ENCODE measurements around the gene DHX34. TPM values are rescaled to one million over a fixed set of nuclear protein-coding genes. Genes with fewer than 3 reads are reported as not detected.

Gene DHX34
- total RNA-seq, 1 donor from 2014 or later, result 8.1 TPM

GRCh38 chr19:47377208-47377701, 28.1 kb downstream of the DHX34 start:
- Histone ChIP-seq H3K4me3 (no peak overlapping the region), H3K9me3 (replicated peaks) (no peaks in the 10 kb centered on the region), H3K36me3 (peaks cover 83% of the 10 kb centered on the region), H3K27me3 (ENCODE audit: low read depth) (no peaks in the 10 kb centered on the region), H3K4me1 (peaks cover 19% of the 10 kb centered on the region), H3K27ac (replicated peaks) (peak overlapping the region; percentile 89)
- TF ChIP-seq CTCF (IDR thresholded peaks at IDR 0.05; ENCODE audit: borderline replicate concordance), result peak; percentile 31
- DNase-seq, result peak; percentile 80
- intact Hi-C loops (cut with micrococcal nuclease), result no loop called here

GRCh38 chr19:47377801-47378200, 28.7 kb downstream of the DHX34 start:
- no peak for TF ChIP-seq CTCF (IDR thresholded peaks at IDR 0.05; ENCODE audit: borderline replicate concordance)
- peak overlapping the region; percentile 21 for H3K4me3 ChIP-seq
- peaks cover 83% of the 10 kb centered on the region for H3K36me3 ChIP-seq
- H3K4me1 ChIP-seq, result peaks cover 19% of the 10 kb centered on the region
- intact Hi-C loops (cut with micrococcal nuclease), result no loop called here
- H3K27me3 ChIP-seq (ENCODE audit: low read depth), result no peaks in the 10 kb centered on the region
- H3K9me3 ChIP-seq (replicated peaks), result no peaks in the 10 kb centered on the region
- peak overlapping the region; percentile 89 for H3K27ac ChIP-seq (replicated peaks)
- DNase-seq, result no peak

- intact Hi-C loops (cut with micrococcal nuclease), result no loop called here
- no peak for TF ChIP-seq CTCF (IDR thresholded peaks at IDR 0.05; ENCODE audit: borderline replicate concordance)
- Histone ChIP-seq H3K27ac (replicated peaks) (peak overlapping the region; percentile 89), H3K4me3 (no peak overlapping the region), H3K36me3 (peaks cover 78% of the 10 kb centered on the region), H3K9me3 (replicated peaks) (no peaks in the 10 kb centered on the region), H3K27me3 (ENCODE audit: low read depth) (no peaks in the 10 kb centered on the region), H3K4me1 (peaks cover 19% of the 10 kb centered on the region)
- DNase-seq, result no peak
Measured at GRCh38 chr19:47378246-47378645, 29.1 kb downstream of the DHX34 start.

GRCh38 chr19:47379381-47379938, 30.3 kb downstream of the DHX34 start:
- no peak for DNase-seq
- TF ChIP-seq CTCF (IDR thresholded peaks at IDR 0.05; ENCODE audit: borderline replicate concordance), result no peak
- Histone ChIP-seq H3K9me3 (replicated peaks) (no peaks in the 10 kb centered on the region), H3K36me3 (peaks cover 66% of the 10 kb centered on the region), H3K4me1 (peaks cover 25% of the 10 kb centered on the region), H3K27me3 (ENCODE audit: low read depth) (no peaks in the 10 kb centered on the region), H3K4me3 (no peak overlapping the region), H3K27ac (replicated peaks) (no peak overlapping the region)
- intact Hi-C loops (cut with micrococcal nuclease), result no loop called here

DNA sequence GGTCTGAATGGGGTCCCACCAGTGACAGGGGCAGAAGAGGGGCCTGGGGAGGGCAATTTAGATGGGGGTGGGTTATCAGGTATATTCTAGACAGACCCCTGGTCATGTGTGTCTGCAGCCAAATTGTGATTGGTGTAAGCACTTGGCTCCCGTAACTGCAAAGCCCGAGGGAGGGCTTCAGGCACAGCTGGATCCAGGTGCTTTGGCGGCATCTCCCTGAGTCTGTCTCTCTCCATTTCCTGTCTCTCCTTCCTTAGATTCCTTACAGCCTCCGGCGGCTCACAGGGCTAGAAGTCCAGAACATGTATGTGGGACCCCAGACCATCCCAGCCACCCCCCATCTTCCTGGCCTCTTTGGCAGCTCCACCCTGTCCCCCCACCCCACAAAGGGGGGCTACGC, 31.4 kb downstream of the DHX34 start:
- H3K4me1 ChIP-seq, result peaks cover 25% of the 10 kb centered on the region
- TF ChIP-seq CTCF (IDR thresholded peaks at IDR 0.05; ENCODE audit: borderline replicate concordance), result no peak
- H3K9me3 ChIP-seq (replicated peaks), result no peaks in the 10 kb centered on the region
- peaks cover 6% of the 10 kb centered on the region for H3K27me3 ChIP-seq (ENCODE audit: low read depth)
- peaks cover 55% of the 10 kb centered on the region for H3K36me3 ChIP-seq
- DNase-seq, result no peak
- H3K27ac ChIP-seq (replicated peaks), result no peak overlapping the region
- intact Hi-C loops (cut with micrococcal nuclease), result no loop called here
- H3K4me3 ChIP-seq, result no peak overlapping the region

All from left ventricle myocardium inferior (tissue), 1 donor.